DOHH2 (cell line): ENCODE data around the gene TLL2.

ENCODE experiments used
- CTCF ChIP-seq: fragments of 200-600 bp; sonication (generic); IDR thresholded peaks from one replicate; pipeline ENCODE4 v1.5.1; 2014; ENCODE audit warnings: antibody characterized with exemption, mild to moderate bottlenecking, low read depth, low read length; ENCODE audit not compliant: poor library complexity, severe bottlenecking
- EZH2phosphoT487 ChIP-seq: fragments of 200-600 bp; sonication (generic); IDR thresholded peaks from 2 replicates; pipeline ENCODE4 v1.6.1; 2017; ENCODE audit warnings: borderline replicate concordance, mild to moderate bottlenecking, antibody characterized with exemption, low read length, moderate library complexity, mixed read lengths

DNA sequence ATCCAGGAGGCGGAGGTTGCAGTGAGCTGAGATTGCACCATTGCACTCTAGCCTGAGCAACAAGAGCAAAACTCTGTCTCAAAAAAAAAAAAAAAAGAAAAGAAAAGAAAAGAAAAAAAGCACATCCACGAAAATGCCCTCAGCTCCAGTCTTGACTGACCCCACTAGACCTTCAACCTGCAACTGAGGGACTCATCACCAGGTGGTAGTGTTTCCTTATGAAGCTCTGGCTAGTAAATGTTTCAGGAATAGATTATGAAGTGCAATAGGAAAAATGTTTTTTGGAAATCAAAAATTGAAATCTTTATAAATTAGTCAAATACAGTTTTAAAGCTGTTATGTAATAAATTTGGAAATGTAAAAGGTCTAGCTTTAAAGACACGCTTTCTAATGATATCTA lies 22.4 kb downstream of the TLL2 start:
- TF ChIP-seq CTCF (no peak), EZH2phosphoT487 (no peak)
